Mucosa of descending colon (tissue), 3 donors: ENCODE measurements around the gene ZNF362. TPM values are rescaled to one million over a fixed set of nuclear protein-coding genes. Genes with fewer than 3 reads are reported as not detected.
A peak's percentile ranks its signal among the peaks of the same experiment; 100 is the strongest.

Experiments
- ATAC-seq: fragments of 200-7000 bp; cut with Tn5 transposase; one replicate; pipeline ENCODE4 v1.9.1; 2020; ENCODE audit warnings: mild to moderate bottlenecking, moderate library complexity
- DNase-seq, 3 donors: peaks; one replicate each; pipeline ENCODE4 v3.0.0-alpha.2; 2020
- H3K36me3 ChIP-seq: fragments of 200-600 bp; one replicate; pipeline ENCODE4 v1.8.0; 2021; ENCODE audit warnings: low read depth, mild to moderate bottlenecking
- H3K4me1 ChIP-seq: fragments of 200-600 bp; one replicate; pipeline ENCODE4 v1.8.0; 2021; ENCODE audit warnings: low read depth, mild to moderate bottlenecking
- H3K4me3 ChIP-seq: fragments of 200-600 bp; one replicate; pipeline ENCODE4 v1.8.0; 2021; ENCODE audit warnings: mild to moderate bottlenecking
- H3K9me3 ChIP-seq: fragments of 200-600 bp; one replicate; pipeline ENCODE4 v1.8.0; 2021; ENCODE audit warnings: mild to moderate bottlenecking
- CTCF ChIP-seq: fragments of 200-600 bp; IDR thresholded peaks from one replicate; pipeline ENCODE4 v1.8.0; 2022; ENCODE audit warnings: antibody characterized with exemption, mild to moderate bottlenecking
- intact Hi-C, 2 donors: fragments of 100-400 bp; cut with DNase I in 1 of 2; cut with micrococcal nuclease in 1 of 2; formaldehyde crosslinking; loops; one replicate each; pipeline versions ENCODE4 v1.11.0 to v1.11.1; 2022; cut with DNase I, micrococcal nuclease
- total RNA-seq, 3 donors: library from RNA; stranded (reverse); fragmentation: NEBNext Ultra II Directional in 2 of 3; extraction: Animal tissue kit (Norgen Biotek cat#: 25700) in 2 of 3; gene quantifications; one replicate each; pipeline versions ENCODE4 v1.2.1 to v1.2.4, GENCODE V29; 2021 to 2023
- donor health status: DM: no; HTN: no; CAD: no; lungs with moderate emphysema.
- donor health status: DM: no; HTN: no; CAD: no.
- donor health status: DM: no; HTN: yes; CAD: no.

Gene ZNF362
- total RNA-seq, 3 donors from 2014 or later = 12.1 to 33.3 (median 13.7) TPM

GRCh38 chr1:33330361-33330890, 74.1 kb downstream of the ZNF362 start:
- H3K4me1 ChIP-seq = peaks cover 8% of the 10 kb centered on the region
- ATAC-seq (no peak), DNase-seq (no peak)
- no peak for TF ChIP-seq CTCF
- intact Hi-C loops = no loop called here
- no peaks in the 10 kb centered on the region for H3K9me3 ChIP-seq
- peaks cover 21% of the 10 kb centered on the region for H3K36me3 ChIP-seq
- H3K4me3 ChIP-seq = no peak overlapping the region

GRCh38 chr1:33330906-33331305, 74.6 kb downstream of the ZNF362 start:
- TF ChIP-seq CTCF = no peak
- peaks cover 8% of the 10 kb centered on the region for H3K4me1 ChIP-seq
- no peak for ATAC-seq

GRCh38 chr1:33331444-33332356, 75.4 kb downstream of the ZNF362 start:
- Histone ChIP-seq H3K4me3 (no peak overlapping the region), H3K9me3 (no peaks in the 10 kb centered on the region), H3K36me3 (peaks cover 20% of the 10 kb centered on the region), H3K4me1 (peaks cover 13% of the 10 kb centered on the region)
- no peak for TF ChIP-seq CTCF
- peak in 1 of 3 donors; percentile 36 for DNase-seq
- no peak for ATAC-seq
- intact Hi-C loops = no loop called here

More at GRCh38 chr1:33330906-33331305, 74.6 kb downstream of the ZNF362 start:
- Histone ChIP-seq H3K9me3 (no peaks in the 10 kb centered on the region), H3K36me3 (peaks cover 20% of the 10 kb centered on the region), H3K4me3 (no peak overlapping the region)
- intact Hi-C loops = no loop called here
- DNase-seq = no peak

GRCh38 chr1:33332357-33332789, 76.1 kb downstream of the ZNF362 start:
- TF ChIP-seq CTCF = no peak
- Histone ChIP-seq H3K4me1 (peaks cover 20% of the 10 kb centered on the region), H3K36me3 (peaks cover 20% of the 10 kb centered on the region), H3K4me3 (no peak overlapping the region), H3K9me3 (no peaks in the 10 kb centered on the region)
- intact Hi-C loops = no loop called here
- DNase-seq = peak in 1 of 3 donors; percentile 31
- ATAC-seq = no peak

- ATAC-seq = no peak
- peaks cover 20% of the 10 kb centered on the region for H3K36me3 ChIP-seq
- no peaks in the 10 kb centered on the region for H3K9me3 ChIP-seq
- DNase-seq = no peak
- peaks cover 25% of the 10 kb centered on the region for H3K4me1 ChIP-seq
- H3K4me3 ChIP-seq = no peak overlapping the region
- intact Hi-C loops = no loop called here
- no peak for TF ChIP-seq CTCF
Observed at GRCh38 chr1:33332881-33333280, 76.6 kb downstream of the ZNF362 start.
